ENCODE measurements around the gene FBL.
A peak's percentile ranks its signal among the peaks of the same experiment; 100 is the strongest.
"Not testable (repeated sequence)": the region's sequence is repeated elsewhere in the genome, so short reads cannot be mapped to it uniquely, and the experiment has no call there.

FBL gene

DNA sequence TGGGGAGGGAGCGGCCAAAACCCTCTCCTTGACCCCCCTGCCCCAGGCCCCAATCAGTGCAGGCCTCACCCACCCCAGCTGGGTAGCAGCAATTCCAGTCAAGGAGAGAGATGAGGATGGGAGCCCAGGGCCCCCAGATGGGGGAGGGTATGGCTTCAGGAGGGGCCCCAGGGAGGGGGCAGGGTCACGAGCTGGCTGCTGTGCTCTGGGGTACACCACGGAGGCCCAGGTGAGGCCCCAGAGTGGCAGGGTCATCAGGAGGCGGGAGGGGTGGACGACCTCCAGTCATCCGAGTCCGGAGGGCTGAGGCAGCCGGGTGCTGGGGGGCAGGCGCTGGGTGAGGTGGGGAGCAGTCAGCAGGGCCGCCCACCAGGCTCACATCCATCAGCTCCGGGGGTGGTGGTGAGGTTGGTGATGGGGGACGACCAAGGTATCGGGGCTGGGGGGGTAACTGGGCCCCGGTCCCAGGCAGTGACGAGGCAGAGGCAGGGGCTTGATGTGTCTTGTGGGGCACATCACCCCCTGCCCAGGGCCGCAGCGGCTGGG is 20.6 kb downstream of the FBL start:
- DNase-seq, result no peak
- no peak for ATAC-seq

DNA sequence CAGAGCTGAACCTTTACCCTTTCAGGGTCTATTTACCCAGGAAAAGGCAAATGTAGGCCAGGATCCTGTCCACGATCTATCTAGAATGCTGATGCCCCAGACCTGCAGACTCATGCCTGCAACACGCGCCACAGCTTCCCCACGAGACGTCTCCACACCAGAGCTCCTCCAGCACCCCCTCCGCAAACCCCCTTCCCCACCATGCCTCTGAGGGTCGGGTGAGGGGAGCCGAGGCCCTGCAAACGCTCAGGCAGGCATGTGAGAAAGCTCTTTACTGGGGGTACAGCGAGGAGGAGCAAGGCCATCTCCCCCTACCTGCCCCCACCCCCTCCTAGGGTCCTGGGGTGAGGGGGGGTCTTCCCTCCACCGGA is 21.1 kb downstream of the FBL start:
- ATAC-seq (no peak), DNase-seq (no peak)

DNA sequence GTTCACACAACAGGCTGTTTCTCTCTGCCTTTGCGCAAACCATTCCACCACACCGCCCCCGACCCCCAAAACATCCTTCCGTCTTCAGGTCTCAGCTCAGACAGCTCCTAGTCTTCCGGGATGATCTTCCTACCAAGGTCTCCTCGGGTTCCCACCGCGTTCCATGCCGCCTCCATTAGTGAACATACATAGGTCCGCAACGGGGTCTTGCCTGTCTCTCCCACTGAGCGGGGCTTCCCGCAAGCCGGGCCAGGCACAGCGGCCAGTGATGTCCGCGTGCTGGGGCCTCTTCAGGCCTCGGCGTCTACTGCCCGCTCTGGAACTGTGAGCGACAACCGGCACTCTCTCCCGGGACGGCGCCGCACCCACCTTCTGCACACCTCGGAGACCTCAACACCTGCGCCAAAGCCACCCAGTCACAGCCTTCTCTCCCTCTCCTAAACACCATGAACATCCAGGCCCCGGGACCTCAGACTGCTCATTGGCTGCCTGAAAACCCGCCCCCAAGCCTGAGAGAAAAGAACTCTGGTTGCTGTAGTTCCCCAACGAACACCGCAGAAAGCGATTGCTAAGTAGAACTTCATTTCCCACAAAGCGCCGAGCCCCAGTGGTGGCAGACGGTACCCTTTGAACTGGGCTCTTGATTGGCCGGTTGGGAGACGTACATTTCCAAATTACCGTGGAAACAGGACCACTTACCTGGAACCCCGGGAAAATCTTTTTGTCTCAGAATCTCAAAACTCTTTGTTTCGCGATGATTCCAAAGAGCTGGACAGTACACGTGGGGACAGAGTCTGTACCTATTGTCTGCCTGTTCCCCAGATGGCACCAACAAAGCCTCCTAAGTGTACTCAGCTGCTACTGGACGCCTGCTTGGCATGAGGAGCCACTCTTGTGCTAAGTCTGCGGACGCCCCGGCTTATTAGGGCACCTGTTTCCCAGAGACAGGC is 21.8 kb downstream of the FBL start:
- ATAC-seq (peak; percentile 99), DNase-seq (peak; percentile 85)

DNA sequence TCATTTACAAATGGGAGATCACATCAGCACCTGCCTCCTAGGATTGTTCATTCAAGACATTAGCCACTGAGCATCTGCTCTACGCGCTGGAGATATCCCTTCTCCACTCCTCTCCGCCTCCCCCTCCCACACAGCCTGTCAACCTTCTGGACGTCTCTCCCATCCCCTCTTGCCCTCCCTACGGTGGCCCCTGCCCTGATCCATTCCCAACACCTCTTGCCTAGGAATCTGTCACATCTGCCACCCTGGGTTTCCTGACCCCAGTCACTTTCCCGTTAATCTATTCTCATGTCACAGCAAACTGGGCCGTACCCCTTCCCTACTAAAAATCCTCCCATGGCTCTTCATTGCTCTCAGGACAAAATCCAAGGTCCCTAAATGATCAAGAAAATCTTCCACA is 22.5 kb downstream of the FBL start:
- DNase-seq (no peak), ATAC-seq (no peak)

DNA sequence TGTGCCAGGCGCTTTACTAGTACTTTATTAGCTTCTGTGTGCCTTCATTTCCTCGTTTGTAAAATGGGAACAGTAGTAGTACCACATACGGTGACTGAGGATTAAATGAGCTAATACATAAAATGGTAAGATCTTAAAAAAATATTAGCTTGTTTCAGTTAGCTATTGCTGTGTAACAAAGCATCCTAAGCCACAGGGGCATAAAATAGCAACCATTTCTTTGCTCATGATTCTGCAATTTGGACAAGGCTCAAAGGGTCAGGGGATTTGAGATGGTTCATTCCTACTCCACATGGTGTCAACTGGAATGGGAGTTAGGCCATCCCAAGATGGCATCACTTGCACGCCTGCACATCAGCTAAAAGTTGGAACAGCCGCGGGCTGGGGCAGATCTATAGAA is 25.5 kb downstream of the FBL start:
- ATAC-seq (no peak), DNase-seq (no peak)

DNA sequence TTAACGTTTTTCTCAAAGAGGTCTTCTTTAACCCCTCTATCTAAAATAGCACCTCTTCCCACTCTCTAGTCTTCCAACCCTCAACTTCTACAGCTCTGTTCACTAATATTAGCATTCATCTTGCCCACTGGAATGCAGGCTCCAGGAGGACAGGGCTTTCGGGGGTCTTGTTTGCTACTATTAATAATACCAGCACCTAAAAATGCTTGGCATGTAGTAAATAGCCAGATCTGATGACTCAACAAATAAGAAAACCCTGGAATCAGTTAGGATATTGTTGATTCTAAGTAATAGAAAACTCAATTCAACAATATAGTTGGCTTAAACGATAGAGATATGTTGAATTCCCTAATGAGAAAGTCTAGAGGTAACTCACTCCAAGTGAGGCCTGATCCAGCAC is 26.4 kb downstream of the FBL start:
- ATAC-seq (no peak), DNase-seq (no peak)

DNA sequence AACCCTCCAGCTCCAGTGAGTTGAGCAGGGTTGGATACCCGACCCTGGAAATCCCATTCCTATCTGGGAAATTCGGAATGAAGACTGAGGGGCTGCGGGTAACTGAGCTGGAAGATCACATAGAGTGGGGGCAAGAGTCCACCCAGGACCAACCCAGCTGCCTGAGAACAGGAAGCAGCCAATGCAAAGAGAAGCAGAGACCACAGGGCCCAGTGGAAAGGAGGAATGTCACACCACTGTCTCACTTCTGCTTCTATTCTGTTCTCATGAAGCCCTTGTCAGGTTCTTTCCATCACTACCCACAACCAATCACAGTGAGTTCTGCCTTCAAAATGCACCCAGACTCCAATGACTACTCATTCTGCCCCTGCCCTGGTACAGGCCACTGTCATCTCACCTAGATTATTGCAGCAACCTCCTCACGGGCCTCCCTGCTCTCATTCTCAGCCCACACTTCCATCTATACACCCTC is 27.5 kb downstream of the FBL start:
- DNase-seq, result no peak
- peak; percentile 44 for ATAC-seq

DNA sequence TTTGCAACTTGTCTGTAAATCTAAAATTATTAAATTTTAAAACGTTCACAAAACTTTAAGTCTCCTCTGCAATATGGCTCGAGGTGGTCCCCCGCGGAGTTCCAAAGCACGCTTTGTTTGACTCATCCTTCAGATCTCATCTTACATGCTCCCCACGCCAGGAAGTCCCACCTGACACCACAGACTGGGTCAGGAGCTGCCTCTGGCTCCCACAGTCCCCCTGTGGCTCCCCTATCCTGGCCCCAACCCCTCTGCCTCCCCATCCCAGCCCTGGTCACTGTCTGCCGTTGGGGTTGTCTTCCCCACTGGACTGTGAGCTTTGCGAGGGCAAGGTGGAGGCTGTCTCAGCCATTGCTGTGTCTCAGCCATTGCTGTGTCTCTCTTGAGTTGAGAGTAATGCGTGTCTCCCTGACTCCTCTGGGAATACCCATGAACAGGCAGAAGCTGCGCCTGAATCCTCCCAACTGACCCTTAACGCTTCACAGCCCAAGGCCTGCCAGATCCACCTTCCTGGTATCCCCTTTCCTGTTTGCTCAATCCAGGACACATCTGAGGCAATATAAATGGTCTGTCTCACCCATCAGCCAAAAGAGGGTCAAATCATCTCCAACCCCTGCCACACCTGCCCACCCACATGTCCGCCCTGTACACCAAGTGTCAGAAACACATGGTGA is 28.2 kb downstream of the FBL start:
- DNase-seq (no peak), ATAC-seq (no peak)

DNA sequence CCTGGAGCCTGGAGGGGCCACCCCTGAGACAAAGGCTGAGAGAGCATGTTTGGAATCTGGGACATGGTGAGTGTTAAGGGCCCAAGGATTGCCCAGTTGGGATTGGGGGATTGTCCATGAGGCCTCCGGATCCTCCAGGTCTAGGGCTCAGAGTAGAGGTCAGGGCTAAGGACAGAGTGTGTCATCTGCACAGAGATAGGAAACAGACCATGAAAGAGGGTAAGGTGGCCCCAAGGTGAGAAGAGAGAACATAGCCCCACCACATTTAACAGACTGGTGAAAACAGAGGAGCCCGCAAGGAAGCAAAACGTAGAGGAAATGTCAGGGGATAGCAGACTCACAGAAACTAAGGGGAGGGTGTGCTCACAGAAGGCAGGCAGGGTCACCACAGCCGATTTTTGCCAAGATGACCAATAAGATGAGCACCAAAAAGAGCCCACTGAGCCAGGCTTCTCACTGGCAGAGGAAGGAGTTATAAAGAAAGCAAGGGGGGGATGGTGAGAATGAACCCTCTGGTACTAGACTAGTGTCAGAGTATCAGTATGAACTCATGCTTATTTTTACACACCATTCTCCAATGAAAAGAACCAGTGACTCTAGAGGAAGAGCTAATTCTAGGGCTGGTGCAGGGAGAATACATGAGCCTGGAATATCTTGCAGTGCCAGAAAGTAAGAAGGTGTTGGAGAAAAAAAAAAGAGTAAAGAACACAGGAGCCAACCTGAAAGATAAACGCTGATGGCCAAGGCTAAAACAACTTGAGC is 29.7 kb downstream of the FBL start:
- ATAC-seq (no peak), DNase-seq (no peak)

DNA sequence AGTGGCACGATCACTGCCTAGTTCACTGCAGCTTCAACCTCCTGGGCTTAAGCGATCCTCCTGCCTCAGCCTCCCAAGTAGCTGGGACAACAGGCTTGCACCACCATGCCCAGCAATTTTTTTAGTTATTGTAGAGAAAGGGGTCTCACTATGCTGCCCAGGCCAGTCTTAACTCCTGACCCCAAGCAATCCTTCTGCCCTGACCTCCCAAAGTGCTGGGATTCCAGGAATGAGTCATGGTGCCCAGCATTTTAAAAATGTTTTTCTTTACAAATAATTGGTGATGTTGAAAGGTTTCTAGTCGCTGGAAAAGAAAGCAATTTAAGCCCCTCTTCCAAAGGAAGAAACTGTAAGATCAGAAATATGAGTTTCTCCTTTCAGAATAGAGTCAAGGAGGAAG is 31.6 kb downstream of the FBL start:
- DNase-seq (no peak), ATAC-seq (no peak)

DNA sequence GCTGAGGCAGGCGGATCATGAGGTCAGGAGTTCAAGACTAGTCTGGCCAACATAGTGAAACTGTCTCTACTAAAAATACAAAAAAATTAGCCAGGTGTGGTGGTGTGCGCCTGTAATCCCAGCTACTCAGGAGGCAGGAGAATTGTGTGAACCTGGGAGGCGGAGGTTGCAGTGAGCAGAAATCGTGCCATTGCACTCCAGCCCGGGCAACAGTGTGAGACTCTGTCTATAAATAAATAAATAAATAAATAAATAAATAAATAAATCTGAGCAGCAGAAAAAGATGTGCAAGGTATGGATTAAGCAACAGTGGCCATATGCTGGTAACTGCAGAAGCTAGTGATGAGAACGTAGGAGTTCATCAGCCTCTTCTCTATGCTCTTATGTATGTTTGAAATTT is 32.1 kb downstream of the FBL start:
- not testable (repeated sequence) for DNase-seq, ATAC-seq

DNA sequence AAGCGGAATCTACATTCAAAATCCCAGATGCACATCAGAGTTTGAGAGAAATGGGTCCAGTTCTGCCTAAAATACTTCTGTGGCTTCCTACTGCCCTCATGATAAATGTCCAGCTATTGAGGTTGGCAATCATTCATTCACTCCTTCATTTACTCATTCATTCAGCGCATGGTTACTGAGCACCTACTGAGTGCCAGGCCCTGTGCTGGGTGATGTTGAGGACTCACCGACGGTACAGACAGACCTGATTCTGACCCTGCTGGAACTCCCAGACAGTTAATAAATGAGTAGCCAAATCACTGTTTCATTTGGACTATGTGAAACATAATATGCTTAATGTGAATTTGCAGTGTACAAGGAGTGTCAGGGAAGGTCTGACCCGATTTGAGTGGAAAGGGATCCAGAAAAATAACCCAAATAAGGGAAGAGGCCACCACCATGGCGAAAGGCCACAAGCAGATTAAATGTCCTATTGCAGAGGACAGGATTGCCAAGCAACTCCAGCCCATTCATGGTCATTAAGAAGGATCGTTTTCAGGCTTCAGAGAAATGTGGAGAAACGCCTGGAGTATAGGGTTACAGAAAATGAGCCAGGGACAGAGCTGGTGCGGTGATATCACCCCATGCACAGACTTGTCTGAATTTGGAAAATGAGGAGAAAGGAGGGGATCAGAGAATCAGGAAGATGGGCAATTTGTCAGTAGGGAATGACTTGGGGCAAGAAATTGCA is 32.8 kb downstream of the FBL start:
- DNase-seq, result no peak
- ATAC-seq, result no peak

DNA sequence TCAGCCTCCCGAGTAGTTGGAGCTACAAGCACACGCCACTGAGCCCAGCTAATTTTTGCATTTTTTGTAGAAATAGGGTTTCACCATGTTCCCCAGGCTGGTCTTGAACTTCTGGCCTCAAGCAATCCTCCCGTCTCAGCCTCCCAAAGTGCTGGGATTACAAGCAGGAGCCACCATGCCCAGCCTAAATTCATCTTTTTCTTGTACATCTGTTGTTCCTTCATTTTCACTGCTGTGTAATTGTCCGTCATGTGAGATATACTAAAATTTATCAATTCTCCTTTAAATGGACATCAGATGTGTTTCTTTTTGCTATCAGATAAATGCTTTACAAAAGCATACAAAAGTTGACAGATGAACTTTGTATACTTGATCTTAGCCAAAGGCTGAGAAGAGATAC is 35.1 kb downstream of the FBL start:
- ATAC-seq (no peak), DNase-seq (no peak)

DNA sequence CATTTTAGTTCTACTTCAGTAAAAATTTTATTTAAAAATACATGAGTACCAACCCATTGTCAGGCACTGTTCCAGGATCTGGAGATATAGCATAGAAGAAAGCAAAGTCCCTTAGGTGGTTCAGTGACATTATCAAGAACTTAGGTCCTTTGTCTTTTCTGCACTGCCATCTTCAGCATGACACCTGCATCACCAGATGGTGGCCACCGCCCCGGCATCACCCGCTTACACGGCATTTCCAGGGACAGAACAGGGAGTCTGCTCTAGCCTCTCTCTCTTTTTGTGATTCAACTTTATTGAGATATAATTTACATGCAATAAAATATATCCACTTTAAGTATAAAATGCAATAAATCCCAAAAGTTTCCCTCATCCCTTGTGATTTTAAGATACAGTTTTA is 35.8 kb downstream of the FBL start:
- DNase-seq, result no peak
- no peak for ATAC-seq

DNA sequence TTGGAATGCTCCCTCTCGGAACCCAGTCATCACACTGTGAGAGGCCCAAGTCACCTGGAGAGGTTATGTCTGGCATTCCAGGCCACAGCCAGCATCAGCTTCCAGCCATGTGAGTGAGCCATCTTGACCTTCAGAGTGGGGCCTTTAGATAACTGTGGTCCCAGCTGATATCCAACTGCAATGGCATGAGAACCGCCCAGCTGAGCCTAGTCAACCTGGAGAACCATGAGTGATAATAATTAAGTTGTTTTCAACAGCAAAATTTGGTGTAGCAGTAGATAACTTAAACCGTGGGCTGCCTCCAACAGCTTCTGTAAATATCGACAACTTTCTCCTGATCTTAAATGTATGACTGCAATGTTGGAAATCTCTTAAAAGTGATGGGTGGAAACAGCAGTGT is 36.8 kb downstream of the FBL start:
- no peak for ATAC-seq
- no peak for DNase-seq

DNA sequence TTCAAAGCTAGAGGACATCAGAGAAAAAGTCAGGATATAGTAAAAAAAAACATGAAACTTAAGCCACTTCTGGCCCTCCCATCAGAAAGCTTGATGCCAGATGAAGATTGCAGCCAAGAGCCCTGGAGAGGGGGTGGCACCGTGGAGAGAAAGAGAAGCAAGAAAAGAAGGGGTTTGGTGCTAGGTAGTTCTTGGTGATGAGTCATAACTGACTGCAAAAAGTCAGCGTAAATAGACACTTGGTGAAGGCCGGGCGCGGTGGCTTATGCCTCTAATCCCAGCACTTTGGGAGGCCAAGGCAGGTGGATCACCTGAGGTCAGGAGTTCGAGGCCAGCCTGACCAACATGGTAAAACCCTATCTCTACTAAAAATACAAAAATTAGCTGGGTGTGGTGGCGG is 37.5 kb downstream of the FBL start:
- not testable (repeated sequence) for ATAC-seq, DNase-seq

DNA sequence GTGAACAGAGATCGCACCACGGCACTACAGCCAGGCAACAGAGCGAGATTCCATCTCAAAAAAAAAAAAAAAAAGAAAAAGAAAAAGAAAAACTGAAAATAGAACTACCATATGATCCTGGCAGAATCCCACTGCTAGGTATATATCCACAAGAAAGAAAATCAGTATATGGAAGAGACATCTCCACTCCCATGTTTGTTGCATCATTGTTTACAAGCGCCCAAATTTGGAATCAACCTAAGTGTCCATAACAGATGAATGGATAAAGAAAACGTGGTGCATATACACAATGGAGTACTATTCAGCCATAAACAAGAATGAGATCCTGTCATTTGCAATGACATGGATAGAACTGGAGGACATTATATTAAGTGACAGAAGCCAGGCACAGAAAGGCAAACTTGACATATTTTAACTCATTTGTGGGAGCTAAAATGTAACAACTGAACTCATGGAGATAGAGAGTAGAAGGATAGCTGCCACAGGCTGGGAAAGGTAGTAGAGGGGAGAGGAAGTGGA is 38.3 kb downstream of the FBL start:
- DNase-seq (no peak), ATAC-seq (no peak)

DNA sequence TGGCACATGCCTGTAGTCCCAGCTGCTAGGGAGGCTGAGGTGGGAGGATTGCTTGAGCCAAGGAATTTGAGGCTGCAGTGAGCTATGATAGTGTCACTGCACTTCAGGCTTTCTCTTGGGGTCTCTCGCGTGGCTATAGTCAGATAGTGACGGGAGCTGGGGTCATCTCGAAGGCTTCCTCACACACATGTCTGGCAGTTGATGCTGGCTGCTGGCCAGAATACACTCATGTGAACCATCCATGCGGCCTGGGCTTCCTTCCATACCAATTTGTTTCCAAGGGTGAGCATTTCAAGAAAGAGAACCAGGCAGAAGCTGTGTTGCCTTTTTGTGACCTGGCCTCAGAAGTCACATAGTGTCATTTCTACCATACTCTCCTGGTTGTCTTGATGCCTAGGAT is 41.1 kb downstream of the FBL start:
- DNase-seq (no peak), ATAC-seq (no peak)

DNA sequence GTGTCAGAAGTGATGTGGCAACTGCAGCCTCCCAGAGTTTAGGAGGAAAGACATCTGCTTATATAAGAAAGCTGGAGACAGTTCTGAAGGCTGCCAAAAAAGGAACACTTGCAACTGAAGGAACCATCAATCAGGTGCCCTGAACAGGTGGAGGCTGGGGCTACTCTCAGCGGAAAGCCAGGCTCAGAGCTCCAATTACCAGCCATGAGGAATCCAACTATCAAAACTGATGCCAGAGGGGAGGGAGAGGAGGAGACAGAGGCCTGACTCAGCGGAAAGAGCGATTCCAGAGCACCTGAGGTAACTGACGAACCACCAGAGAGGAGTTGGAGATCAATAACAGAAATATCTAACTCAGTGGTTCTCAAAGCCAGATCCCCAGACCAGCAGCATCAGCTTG is 43.2 kb downstream of the FBL start:
- no peak for ATAC-seq
- no peak for DNase-seq

DNA sequence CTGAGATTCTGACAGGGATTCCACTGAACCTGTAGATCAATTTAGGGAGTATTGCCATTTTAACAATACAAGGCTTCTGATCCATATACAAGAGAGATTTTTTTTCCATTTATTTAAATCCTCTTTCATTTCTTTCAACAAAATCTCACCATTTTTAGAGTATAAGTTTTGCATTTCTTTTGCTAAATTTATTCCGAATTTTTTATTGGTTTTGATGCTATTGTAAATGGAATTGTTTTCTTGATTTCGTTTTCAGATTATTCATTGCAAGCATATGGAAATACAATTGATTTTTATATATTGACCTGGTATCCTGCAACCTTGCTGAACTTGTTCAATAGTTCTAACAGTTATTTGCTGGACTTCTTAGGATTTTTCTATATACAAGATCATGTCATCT is 49.1 kb downstream of the FBL start:
- ATAC-seq, result no peak

DNA sequence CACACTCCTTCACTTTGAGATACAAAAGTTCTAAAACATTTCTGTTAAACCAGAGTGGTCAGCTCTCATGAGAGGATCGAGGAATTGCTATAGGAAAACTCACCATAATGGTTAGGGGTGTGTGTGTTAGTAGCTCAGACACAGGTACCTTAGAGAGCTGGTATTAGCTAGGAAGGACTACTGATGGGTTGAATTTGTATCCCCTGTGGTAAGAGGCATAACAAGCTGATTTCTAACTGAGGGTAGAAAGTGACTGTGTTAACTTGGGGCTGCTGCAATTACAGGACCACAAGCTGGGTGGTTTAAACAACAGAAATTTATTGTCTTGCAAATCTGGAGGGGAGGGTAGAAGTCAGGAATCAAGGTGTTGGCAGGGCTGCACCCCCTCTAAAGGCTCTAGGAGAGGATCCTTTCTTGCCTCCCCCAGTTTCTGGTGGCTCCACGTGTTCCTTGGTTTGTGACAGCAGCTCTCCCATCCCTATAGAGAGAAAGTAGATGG is 50.1 kb downstream of the FBL start:
- ATAC-seq, result no peak

More for the DNA sequence above, 49.1 kb downstream of the FBL start:
- no peak for DNase-seq

More for the DNA sequence above, 50.1 kb downstream of the FBL start:
- no peak for DNase-seq
